SK-N-MC (cell line): ENCODE measurements around the gene HSPB6.

ENCODE experiments used
- EZH2 ChIP-seq: fragments of 200-600 bp; sonication (generic); IDR thresholded peaks from one replicate; pipeline ENCODE4 v1.6.1; 2017; ENCODE audit warnings: antibody characterized with exemption
- FOXP2 ChIP-seq: optimal IDR thresholded peaks from 2 replicates; pipeline ENCODE3; 2011; ENCODE audit warnings: mild to moderate bottlenecking, moderate library complexity; ENCODE audit not compliant: insufficient read depth; ENCODE audit errors: extremely low read length, control extremely low read depth
- POLR2AphosphoS5 ChIP-seq: IDR thresholded peaks from 2 replicates; pipeline ENCODE4 v1.6.1; 2012; ENCODE audit warnings: mild to moderate bottlenecking, low read depth, low read length, borderline replicate concordance

DNA sequence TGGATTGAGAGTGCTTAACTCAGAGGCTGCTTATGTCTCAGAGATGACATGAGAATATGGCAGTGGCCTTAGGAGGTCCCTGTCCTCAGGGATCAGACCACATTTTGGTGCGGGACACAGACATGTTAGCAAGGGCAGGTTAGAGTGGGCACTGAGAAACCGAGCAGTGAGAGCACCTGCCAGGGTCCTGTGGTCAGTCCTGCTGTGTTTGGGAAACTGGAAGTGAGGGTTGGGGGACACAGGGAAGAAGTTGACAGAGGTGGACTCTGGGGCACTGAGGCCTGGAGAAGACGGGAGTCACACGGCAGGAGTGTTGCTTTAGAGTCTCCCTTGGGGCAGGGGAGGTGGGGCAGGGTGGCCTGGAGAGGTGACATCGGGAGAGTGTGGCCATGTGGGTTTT is 21.9 kb downstream of the HSPB6 start:
- TF ChIP-seq EZH2 (no peak), POLR2AphosphoS5 (no peak), FOXP2 (no peak)
